Spleen (tissue), 7 donors: ENCODE results near the gene DNAH12.

Source experiments
- CTCF ChIP-seq, 11 experiments: fragments of 200-600 bp in 7 of 11; fragments of 450-650 bp in 4 of 11; sonication (generic) in 4 of 11; IDR thresholded peaks in 8 of 11; conservative IDR thresholded peaks in 3 of 11; 1 replicate in 7 of 11; 2 replicates in 4 of 11; pipeline versions ENCODE4 v1.4.0 to v1.8.0; 2016 to 2021; ENCODE audit warnings: antibody characterized with exemption in 11 of 11, inconsistent platforms in 4 of 11, mild to moderate bottlenecking in 1 of 11
- POLR2A ChIP-seq, 3 donors: fragments of 450-650 bp; IDR thresholded peaks; one replicate each; pipeline ENCODE4 v1.5.1; 2017; ENCODE audit warnings: antibody characterized with exemption in 3 of 3, mild to moderate bottlenecking in 1 of 3
- POLR2AphosphoS5 ChIP-seq, 3 donors: sonication (generic); formaldehyde crosslinking; IDR thresholded peaks; one replicate each; pipeline ENCODE4 v1.5.1; 2017; ENCODE audit warnings: antibody characterized with exemption in 3 of 3
- donor health status: DM: no; HTN: no; CAD: no; lungs with moderate emphysema.
- donor health status: DM: no; HTN: no; CAD: no.
- donor health status: DM: no; HTN: no; CAD: no.

DNA sequence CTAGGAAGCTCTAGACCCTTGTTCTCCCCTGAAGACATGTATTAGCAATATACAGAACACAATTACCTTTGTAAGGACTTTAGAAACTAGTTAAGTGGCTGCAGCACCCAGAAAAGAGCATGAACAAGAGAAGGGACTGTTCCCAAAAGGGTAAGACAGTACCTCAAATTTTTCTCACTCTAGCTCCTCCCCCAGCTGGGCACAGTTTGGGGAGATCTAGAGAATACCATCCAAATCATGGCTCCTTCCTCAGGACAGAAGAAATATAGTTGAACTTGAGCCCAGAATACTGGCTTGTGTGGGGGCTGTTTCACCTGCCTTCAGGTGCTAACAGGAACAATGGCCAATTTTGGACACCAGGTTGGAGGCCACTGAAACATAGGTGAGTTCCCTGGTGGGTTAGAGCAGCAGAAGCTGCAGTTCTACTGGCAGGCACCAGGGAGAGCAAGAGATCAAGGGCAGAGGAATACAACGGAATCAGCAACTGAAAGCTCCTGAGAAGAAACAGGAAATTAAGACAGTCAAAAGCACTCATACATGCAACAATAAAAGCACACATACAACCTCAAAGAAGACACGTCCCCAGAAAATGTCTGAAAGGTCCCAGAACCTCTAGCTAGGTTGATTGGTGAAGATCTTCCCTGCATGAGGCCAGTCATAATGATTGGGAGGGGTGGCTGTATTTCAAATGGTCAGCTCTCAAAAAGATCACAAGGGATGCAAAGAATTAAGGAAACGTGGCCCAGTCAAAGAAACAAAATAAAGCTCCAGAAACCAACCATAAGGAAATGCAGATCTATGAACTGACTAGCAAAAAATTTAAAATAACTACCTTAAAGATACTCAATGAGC is 146.7 kb downstream of the DNAH12 start:
- TF ChIP-seq CTCF (IDR thresholded peaks at IDR 0.05 in 8 of 11, conservative IDR thresholded peaks at IDR 0.05 in 3 of 11): peak; percentile 62 to 85 (median 81)
- TF ChIP-seq POLR2AphosphoS5 (IDR thresholded peaks at IDR 0.05): no peak
- no peak for TF ChIP-seq POLR2A (IDR thresholded peaks at IDR 0.05)
